ENCODE results near the gene KRT1.

GRCh38 chr12:52716061-52716460 is 35.9 kb upstream of the KRT1 start:
- TF ChIP-seq CTCF (IDR thresholded peaks at IDR 0.05; ENCODE audit: poor library complexity), result no peak
- TF ChIP-seq EZH2 (IDR thresholded peaks at IDR 0.05; ENCODE audit: borderline replicate concordance), result no peak
- TF ChIP-seq EZH2phosphoT487 (IDR thresholded peaks at IDR 0.05; ENCODE audit: low read depth, severe bottlenecking, unreplicated experiment), result no peak
